ENCODE results near the gene SPAG9. TPM values are rescaled to one million over a fixed set of nuclear protein-coding genes. Genes with fewer than 3 reads are reported as not detected.
A peak's percentile ranks its signal among the peaks of the same experiment; 100 is the strongest.
"Not testable (repeated sequence)": the region's sequence is repeated elsewhere in the genome, so short reads cannot be mapped to it uniquely, and the experiment has no call there.

Gene SPAG9
- total and polyA plus RNA-seq, 3 experiments from 2014 or later: 10.5 to 43.0 (median 40.6) TPM

GRCh38 chr17:51115179-51115578, 5.5 kb downstream of the SPAG9 start:
- Histone ChIP-seq H3K4me1 (ENCODE audit: insufficient read depth, low read length) (peaks cover 22% of the 10 kb centered on the region), H3K9me3 (ENCODE audit: low read length) (no peaks in the 10 kb centered on the region), H3K27me3 (ENCODE audit: insufficient read depth, low read length, poor library complexity, severe bottlenecking) (no peaks in the 10 kb centered on the region), H3K4me3 (ENCODE audit: low read length) (no peak overlapping the region), H3K36me3 (ENCODE audit: insufficient read depth, low read length) (no peaks in the 10 kb centered on the region), H3K27ac (ENCODE audit: low read depth, low read length) (no peak overlapping the region)
- POLR2A ChIA-PET: no interaction called here
- H3K27ac Mint-ChIP-seq: peak overlapping the region in 1 of 8 donors; percentile 38
- peak overlapping the region in 1 of 7 donors; percentile 82 for H3K4me3 Mint-ChIP-seq
- H3K27me3 Mint-ChIP-seq: no peaks in the 10 kb centered on the region
- CTCF ChIA-PET: no interaction called here
- no peak for DNase-seq
- H3K9me3 Mint-ChIP-seq: no peaks in the 10 kb centered on the region
- peaks cover 42 to 63% (median 55%) of the 10 kb centered on the region in 3 donors for H3K4me1 Mint-ChIP-seq
- H3K36me3 Mint-ChIP-seq: peaks cover 0 to 13% (median 0%) of the 10 kb centered on the region in 3 donors

- Mint-ChIP-seq H3K4me1 (peaks cover 24 to 45% (median 40%) of the 10 kb centered on the region in 3 donors), H3K36me3 (peaks cover 0 to 11% (median 0%) of the 10 kb centered on the region in 3 donors), H3K27ac (peak overlapping the region in 1 of 8 donors; percentile 17)
- H3K9me3 Mint-ChIP-seq; H3K27ac ChIP-seq (ENCODE audit: low read depth, low read length); H3K27me3 Mint-ChIP-seq; H3K4me1 ChIP-seq (ENCODE audit: insufficient read depth, low read length); H3K9me3 ChIP-seq (ENCODE audit: low read length); DNase-seq; H3K36me3 ChIP-seq (ENCODE audit: insufficient read depth, low read length); POLR2A ChIA-PET; H3K4me3 Mint-ChIP-seq; H3K27me3 ChIP-seq (ENCODE audit: insufficient read depth, low read length, poor library complexity, severe bottlenecking); H3K4me3 ChIP-seq (ENCODE audit: low read length): not testable (repeated sequence)
- CTCF ChIA-PET: interaction anchor here (0.7 kb wide), 1 partner anchor 71 kb away, joined by 3 read pairs; no protein-coding TSS in a partner anchor
Observed at GRCh38 chr17:51112303-51113222, 8.1 kb downstream of the SPAG9 start.

GRCh38 chr17:51107778-51108177, 12.9 kb downstream of the SPAG9 start:
- no peaks in the 10 kb centered on the region for H3K27me3 Mint-ChIP-seq
- CTCF ChIA-PET: no interaction called here
- no peak overlapping the region for H3K27ac ChIP-seq (ENCODE audit: low read depth, low read length)
- H3K9me3 ChIP-seq (ENCODE audit: low read length): no peaks in the 10 kb centered on the region
- no peaks in the 10 kb centered on the region for H3K9me3 Mint-ChIP-seq
- H3K27me3 ChIP-seq (ENCODE audit: insufficient read depth, low read length, poor library complexity, severe bottlenecking): no peaks in the 10 kb centered on the region
- H3K36me3 ChIP-seq (ENCODE audit: insufficient read depth, low read length): no peaks in the 10 kb centered on the region
- POLR2A ChIA-PET: no interaction called here
- no peak for DNase-seq
- peaks cover 24 to 41% (median 37%) of the 10 kb centered on the region in 3 donors for H3K4me1 Mint-ChIP-seq
- H3K4me3 Mint-ChIP-seq: no peak overlapping the region
- H3K27ac Mint-ChIP-seq: peak overlapping the region in 1 of 8 donors; percentile 50
- no peak overlapping the region for H3K4me3 ChIP-seq (ENCODE audit: low read length)
- H3K4me1 ChIP-seq (ENCODE audit: insufficient read depth, low read length): no peaks in the 10 kb centered on the region
- H3K36me3 Mint-ChIP-seq: peaks cover 0 to 23% (median 3%) of the 10 kb centered on the region in 3 donors

GRCh38 chr17:51103451-51103850, 17.2 kb downstream of the SPAG9 start:
- POLR2A ChIA-PET: no interaction called here

GRCh38 chr17:51103050-51103449, 17.6 kb downstream of the SPAG9 start:
- no peaks in the 10 kb centered on the region for H3K27me3 Mint-ChIP-seq
- CTCF ChIA-PET: no interaction called here
- no peak overlapping the region for H3K4me3 Mint-ChIP-seq
- peak overlapping the region in 2 of 8 donors; percentile 51 to 56 for H3K27ac Mint-ChIP-seq
- no peak overlapping the region for H3K27ac ChIP-seq (ENCODE audit: low read depth, low read length)
- peaks cover 20 to 31% (median 30%) of the 10 kb centered on the region in 3 donors for H3K4me1 Mint-ChIP-seq
- no peaks in the 10 kb centered on the region for H3K36me3 ChIP-seq (ENCODE audit: insufficient read depth, low read length)
- DNase-seq: no peak
- H3K4me3 ChIP-seq (ENCODE audit: low read length): no peak overlapping the region
- no peaks in the 10 kb centered on the region for H3K27me3 ChIP-seq (ENCODE audit: insufficient read depth, low read length, poor library complexity, severe bottlenecking)
- peaks cover 4% of the 10 kb centered on the region for H3K4me1 ChIP-seq (ENCODE audit: insufficient read depth, low read length)
- no peaks in the 10 kb centered on the region for H3K9me3 ChIP-seq (ENCODE audit: low read length)
- H3K36me3 Mint-ChIP-seq: peaks cover 0 to 21% (median 5%) of the 10 kb centered on the region in 3 donors
- POLR2A ChIA-PET: no interaction called here
- no peaks in the 10 kb centered on the region for H3K9me3 Mint-ChIP-seq

More at GRCh38 chr17:51103451-51103850, 17.2 kb downstream of the SPAG9 start:
- Mint-ChIP-seq H3K4me3 (no peak overlapping the region), H3K36me3 (peaks cover 0 to 21% (median 5%) of the 10 kb centered on the region in 3 donors), H3K9me3 (no peaks in the 10 kb centered on the region), H3K4me1 (peaks cover 19 to 30% (median 28%) of the 10 kb centered on the region in 3 donors), H3K27ac (peak overlapping the region in 2 of 8 donors; percentile 24 to 56), H3K27me3 (no peaks in the 10 kb centered on the region)
- H3K27me3 ChIP-seq (ENCODE audit: insufficient read depth, low read length, poor library complexity, severe bottlenecking): no peaks in the 10 kb centered on the region
- no peaks in the 10 kb centered on the region for H3K9me3 ChIP-seq (ENCODE audit: low read length)
- peaks cover under 1% of the 10 kb centered on the region for H3K4me1 ChIP-seq (ENCODE audit: insufficient read depth, low read length)
- H3K4me3 ChIP-seq (ENCODE audit: low read length): no peak overlapping the region
- H3K36me3 ChIP-seq (ENCODE audit: insufficient read depth, low read length): no peaks in the 10 kb centered on the region
- CTCF ChIA-PET: no interaction called here
- no peak for DNase-seq
- no peak overlapping the region for H3K27ac ChIP-seq (ENCODE audit: low read depth, low read length)

GRCh38 chr17:51097708-51098446, 22.8 kb downstream of the SPAG9 start:
- H3K9me3 ChIP-seq (ENCODE audit: low read length): no peaks in the 10 kb centered on the region
- H3K27me3 Mint-ChIP-seq: no peaks in the 10 kb centered on the region
- peaks cover 28 to 40% (median 40%) of the 10 kb centered on the region in 3 donors for H3K4me1 Mint-ChIP-seq
- CTCF ChIA-PET: no interaction called here
- H3K27ac Mint-ChIP-seq: no peak overlapping the region
- H3K36me3 Mint-ChIP-seq: peaks cover 0 to 10% (median 1%) of the 10 kb centered on the region in 3 donors
- POLR2A ChIA-PET: no interaction called here
- H3K9me3 Mint-ChIP-seq: no peaks in the 10 kb centered on the region
- H3K27ac ChIP-seq (ENCODE audit: low read depth, low read length): no peak overlapping the region
- peaks cover 28% of the 10 kb centered on the region for H3K4me1 ChIP-seq (ENCODE audit: insufficient read depth, low read length)
- DNase-seq: no peak
- H3K4me3 Mint-ChIP-seq: peak overlapping the region in 1 of 7 donors; percentile 9
- no peaks in the 10 kb centered on the region for H3K36me3 ChIP-seq (ENCODE audit: insufficient read depth, low read length)
- H3K27me3 ChIP-seq (ENCODE audit: insufficient read depth, low read length, poor library complexity, severe bottlenecking): no peaks in the 10 kb centered on the region
- H3K4me3 ChIP-seq (ENCODE audit: low read length): no peak overlapping the region

GRCh38 chr17:51091635-51092034, 29.0 kb downstream of the SPAG9 start:
- Mint-ChIP-seq H3K9me3 (no peaks in the 10 kb centered on the region), H3K36me3 (peaks cover 0 to 12% (median 0%) of the 10 kb centered on the region in 3 donors)
- CTCF ChIA-PET: no interaction called here

GRCh38 chr17:51088868-51089267, 31.8 kb downstream of the SPAG9 start:
- H3K36me3 ChIP-seq (ENCODE audit: insufficient read depth, low read length); H3K27ac Mint-ChIP-seq; POLR2A ChIA-PET; H3K27ac ChIP-seq (ENCODE audit: low read depth, low read length); H3K9me3 Mint-ChIP-seq; DNase-seq; H3K27me3 Mint-ChIP-seq; CTCF ChIA-PET; H3K4me1 ChIP-seq (ENCODE audit: insufficient read depth, low read length); H3K9me3 ChIP-seq (ENCODE audit: low read length); H3K27me3 ChIP-seq (ENCODE audit: insufficient read depth, low read length, poor library complexity, severe bottlenecking); H3K4me3 ChIP-seq (ENCODE audit: low read length); H3K4me3 Mint-ChIP-seq: not testable (repeated sequence)
- Mint-ChIP-seq H3K36me3 (peaks cover 0 to 12% (median 0%) of the 10 kb centered on the region in 3 donors), H3K4me1 (peaks cover 19 to 36% (median 34%) of the 10 kb centered on the region in 3 donors)

More at GRCh38 chr17:51091635-51092034, 29.0 kb downstream of the SPAG9 start:
- Mint-ChIP-seq H3K4me3 (no peak overlapping the region), H3K27ac (no peak overlapping the region), H3K27me3 (no peaks in the 10 kb centered on the region), H3K4me1 (peaks cover 28 to 49% (median 41%) of the 10 kb centered on the region in 3 donors)
- H3K4me1 ChIP-seq (ENCODE audit: insufficient read depth, low read length): peaks cover 10% of the 10 kb centered on the region
- no peaks in the 10 kb centered on the region for H3K9me3 ChIP-seq (ENCODE audit: low read length)
- H3K27me3 ChIP-seq (ENCODE audit: insufficient read depth, low read length, poor library complexity, severe bottlenecking): no peaks in the 10 kb centered on the region
- H3K36me3 ChIP-seq (ENCODE audit: insufficient read depth, low read length): no peaks in the 10 kb centered on the region
- no peak overlapping the region for H3K4me3 ChIP-seq (ENCODE audit: low read length)
- no peak for DNase-seq
- no peak overlapping the region for H3K27ac ChIP-seq (ENCODE audit: low read depth, low read length)
- POLR2A ChIA-PET: interaction anchor here (0.6 kb wide), 1 partner anchor 1214 kb away, joined by 8 read pairs; no protein-coding TSS in a partner anchor
